ENCODE results near the gene CTSH. TPM values are rescaled to one million over a fixed set of nuclear protein-coding genes. Genes with fewer than 3 reads are reported as not detected.
A peak's percentile ranks its signal among the peaks of the same experiment; 100 is the strongest.

The CTSH gene
- total RNA-seq, 2 donors from 2014 or later = 61.9 to 101 TPM

GRCh38 chr15:78921940-78922339 lies 22.9 kb downstream of the CTSH start:
- H3K27ac ChIP-seq (ENCODE audit: low read depth, low read length) = no peak overlapping the region
- H3K36me3 Mint-ChIP-seq (ENCODE audit: low read depth) = peaks cover 64% of the 10 kb centered on the region
- H3K9ac ChIP-seq (ENCODE audit: extremely low read depth, low read length, poor library complexity, severe bottlenecking) = no peak overlapping the region
- H3K4me3 ChIP-seq (ENCODE audit: low read length) = no peak overlapping the region
- H3K27me3 ChIP-seq (ENCODE audit: control insufficient read depth, insufficient read depth, low read length, poor library complexity, severe bottlenecking) = no peaks in the 10 kb centered on the region
- H3K9me3 Mint-ChIP-seq = no peaks in the 10 kb centered on the region
- WGBS, 2 experiments (ENCODE audit: insufficient coverage in 1 of 2, insufficient read length in 1 of 2) = 95 to 98% methylated on average over 8 to 14 of the region's 14 CpGs
- peaks cover 71% of the 10 kb centered on the region for H3K36me3 ChIP-seq (ENCODE audit: control insufficient read depth, insufficient read depth, low read length)
- TF ChIP-seq CTCF (conservative IDR thresholded peaks at IDR 0.05) = no peak
- no peaks in the 10 kb centered on the region for H3K4me1 ChIP-seq (ENCODE audit: control insufficient read depth, insufficient read depth, low read length)
- no peaks in the 10 kb centered on the region for H3K9me3 ChIP-seq (ENCODE audit: control insufficient read depth, low read length)
- no peaks in the 10 kb centered on the region for H3K27me3 Mint-ChIP-seq (ENCODE audit: insufficient read depth)
- no peak overlapping the region for H3K4me3 Mint-ChIP-seq
- peaks cover 2% of the 10 kb centered on the region for H3K4me1 Mint-ChIP-seq
- H3K27ac Mint-ChIP-seq = no peak overlapping the region
- peak; percentile 33 for DNase-seq

GRCh38 chr15:78921517-78921916 lies 23.3 kb downstream of the CTSH start:
- Mint-ChIP-seq H3K27ac (no peak overlapping the region), H3K27me3 (ENCODE audit: insufficient read depth) (no peaks in the 10 kb centered on the region), H3K4me3 (no peak overlapping the region), H3K36me3 (ENCODE audit: low read depth) (peaks cover 64% of the 10 kb centered on the region), H3K9me3 (no peaks in the 10 kb centered on the region), H3K4me1 (peaks cover 2% of the 10 kb centered on the region)
- no peak for DNase-seq
- H3K9ac ChIP-seq (ENCODE audit: extremely low read depth, low read length, poor library complexity, severe bottlenecking) = no peak overlapping the region
- 93 to 95% methylated on average over 4 to 6 of the region's 6 CpGs for WGBS, 2 experiments (ENCODE audit: insufficient coverage in 1 of 2, insufficient read length in 1 of 2)
- peaks cover 67% of the 10 kb centered on the region for H3K36me3 ChIP-seq (ENCODE audit: control insufficient read depth, insufficient read depth, low read length)
- no peak for TF ChIP-seq CTCF (conservative IDR thresholded peaks at IDR 0.05)
- no peak overlapping the region for H3K4me3 ChIP-seq (ENCODE audit: low read length)
- H3K27me3 ChIP-seq (ENCODE audit: control insufficient read depth, insufficient read depth, low read length, poor library complexity, severe bottlenecking) = no peaks in the 10 kb centered on the region
- no peaks in the 10 kb centered on the region for H3K4me1 ChIP-seq (ENCODE audit: control insufficient read depth, insufficient read depth, low read length)
- no peak overlapping the region for H3K27ac ChIP-seq (ENCODE audit: low read depth, low read length)
- no peaks in the 10 kb centered on the region for H3K9me3 ChIP-seq (ENCODE audit: control insufficient read depth, low read length)

GRCh38 chr15:78917888-78918287 lies 27.0 kb downstream of the CTSH start:
- no peaks in the 10 kb centered on the region for H3K9me3 Mint-ChIP-seq
- no peak overlapping the region for H3K4me3 Mint-ChIP-seq
- Histone ChIP-seq H3K27me3 (ENCODE audit: control insufficient read depth, insufficient read depth, low read length, poor library complexity, severe bottlenecking) (no peaks in the 10 kb centered on the region), H3K4me3 (ENCODE audit: low read length) (no peak overlapping the region), H3K9me3 (ENCODE audit: control insufficient read depth, low read length) (no peaks in the 10 kb centered on the region), H3K36me3 (ENCODE audit: control insufficient read depth, insufficient read depth, low read length) (peaks cover 73% of the 10 kb centered on the region), H3K9ac (ENCODE audit: extremely low read depth, low read length, poor library complexity, severe bottlenecking) (no peak overlapping the region), H3K27ac (ENCODE audit: low read depth, low read length) (no peak overlapping the region), H3K4me1 (ENCODE audit: control insufficient read depth, insufficient read depth, low read length) (no peaks in the 10 kb centered on the region)
- H3K4me1 Mint-ChIP-seq = peaks cover 3% of the 10 kb centered on the region
- TF ChIP-seq CTCF (conservative IDR thresholded peaks at IDR 0.05) = no peak
- WGBS, 2 experiments (ENCODE audit: insufficient coverage in 1 of 2, insufficient read length in 1 of 2) = 93% methylated on average over 3 of the region's 4 CpGs; no CpG with 5 or more reads in 1 of the 2 experiments
- DNase-seq = no peak
- no peak overlapping the region for H3K27ac Mint-ChIP-seq
- H3K27me3 Mint-ChIP-seq (ENCODE audit: insufficient read depth) = no peaks in the 10 kb centered on the region
- peaks cover 66% of the 10 kb centered on the region for H3K36me3 Mint-ChIP-seq (ENCODE audit: low read depth)

All from endodermal cell (in vitro differentiated cells).